ENCODE data around the gene PPP2R5A.
"Not testable (repeated sequence)": the region's sequence is repeated elsewhere in the genome, so short reads cannot be mapped to it uniquely, and the experiment has no call there.

Gene PPP2R5A

GRCh38 chr1:212267460-212267859 lies 17.8 kb upstream of the PPP2R5A start:
- no peak for DNase-seq (ENCODE audit: low read depth in 2 of 2)

- DNase-seq (ENCODE audit: low read depth in 2 of 2) = no peak
Observed at GRCh38 chr1:212269306-212269705, 15.9 kb upstream of the PPP2R5A start.

GRCh38 chr1:212270564-212270963 lies 14.6 kb upstream of the PPP2R5A start:
- no peak for DNase-seq (ENCODE audit: low read depth in 2 of 2)

- DNase-seq (ENCODE audit: low read depth in 2 of 2) = no peak
Observed at GRCh38 chr1:212271234-212271633, 14.0 kb upstream of the PPP2R5A start.

- no peak for DNase-seq (ENCODE audit: low read depth in 2 of 2)
Observed at GRCh38 chr1:212271823-212272485, 13.3 kb upstream of the PPP2R5A start.

- no peak for DNase-seq (ENCODE audit: low read depth in 2 of 2)
Observed at GRCh38 chr1:212281590-212281989, 3.6 kb upstream of the PPP2R5A start.

GRCh38 chr1:212283741-212284140 lies 1.5 kb upstream of the PPP2R5A start:
- DNase-seq (ENCODE audit: low read depth in 2 of 2) = no peak

- no peak for DNase-seq (ENCODE audit: low read depth in 2 of 2)
Observed at GRCh38 chr1:212284332-212284743, 872 bp upstream of the PPP2R5A start.

GRCh38 chr1:212285685-212286555 lies 710 bp downstream of the PPP2R5A start:
- peak; percentile 39 to 46 for DNase-seq (ENCODE audit: low read depth in 2 of 2)

- no peak for DNase-seq (ENCODE audit: low read depth in 2 of 2)
Observed at GRCh38 chr1:212286556-212287131, 1.4 kb downstream of the PPP2R5A start.

GRCh38 chr1:212287261-212287895 lies 2.2 kb downstream of the PPP2R5A start:
- DNase-seq (ENCODE audit: low read depth in 2 of 2) = no peak

GRCh38 chr1:212287995-212288394 lies 2.8 kb downstream of the PPP2R5A start:
- not testable (repeated sequence) for DNase-seq (ENCODE audit: low read depth in 2 of 2)

GRCh38 chr1:212288615-212289014 lies 3.4 kb downstream of the PPP2R5A start:
- DNase-seq (ENCODE audit: low read depth in 2 of 2) = no peak

GRCh38 chr1:212289262-212290077 lies 4.3 kb downstream of the PPP2R5A start:
- no peak for DNase-seq (ENCODE audit: low read depth in 2 of 2)

- no peak for DNase-seq (ENCODE audit: low read depth in 2 of 2)
Observed at GRCh38 chr1:212290608-212291007, 5.4 kb downstream of the PPP2R5A start.

GRCh38 chr1:212291505-212292134 lies 6.4 kb downstream of the PPP2R5A start:
- no peak for DNase-seq (ENCODE audit: low read depth in 2 of 2)

- DNase-seq (ENCODE audit: low read depth in 2 of 2) = no peak
Observed at GRCh38 chr1:212292250-212293105, 7.3 kb downstream of the PPP2R5A start.

GRCh38 chr1:212293579-212293978 lies 8.4 kb downstream of the PPP2R5A start:
- DNase-seq (ENCODE audit: low read depth in 2 of 2) = no peak

GRCh38 chr1:212294983-212295382 lies 9.8 kb downstream of the PPP2R5A start:
- no peak for DNase-seq (ENCODE audit: low read depth in 2 of 2)

- DNase-seq (ENCODE audit: low read depth in 2 of 2) = no peak
Observed at GRCh38 chr1:212295579-212295978, 10.4 kb downstream of the PPP2R5A start.
